ENCODE data around the gene N4BP2. TPM values are rescaled to one million over a fixed set of nuclear protein-coding genes. Genes with fewer than 3 reads are reported as not detected.
"Not testable (repeated sequence)": the region's sequence is repeated elsewhere in the genome, so short reads cannot be mapped to it uniquely, and the experiment has no call there.

N4BP2 gene
- total and polyA plus RNA-seq, 5 experiments from 2014 or later, result 10.7 to 19.0 (median 14.3) TPM

DNA sequence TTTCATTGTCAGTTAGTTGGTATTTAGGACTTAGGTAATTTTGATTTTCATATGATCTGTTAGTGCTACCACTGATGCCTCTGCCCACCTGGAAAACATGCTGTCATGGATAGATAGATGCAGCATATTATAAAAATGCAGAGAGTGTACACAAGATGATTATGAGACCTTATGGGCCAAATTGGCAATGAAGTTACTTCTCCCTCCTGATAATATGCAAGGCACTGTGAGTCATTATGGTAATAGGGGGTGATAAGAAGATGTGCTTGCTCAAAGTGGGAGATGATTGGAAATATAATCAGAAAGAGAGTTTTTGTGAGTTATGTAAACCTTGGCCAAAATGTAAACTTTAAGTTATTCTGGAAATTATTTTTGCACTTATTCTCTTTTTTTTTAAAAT is 83.5 kb downstream of the N4BP2 start:
- Mint-ChIP-seq H3K27me3 (no peaks in the 10 kb centered on the region), H3K4me3 (no peak overlapping the region), H3K36me3 (peaks cover 7 to 51% (median 27%) of the 10 kb centered on the region in 3 donors), H3K9me3 (no peaks in the 10 kb centered on the region), H3K27ac (peak overlapping the region in 1 of 10 donors; percentile 14), H3K4me1 (peaks cover 0 to 20% (median 8%) of the 10 kb centered on the region in 4 donors)
- DNase-seq (no peak), ATAC-seq (no peak)
- POLR2A ChIA-PET, result no interaction called here

DNA sequence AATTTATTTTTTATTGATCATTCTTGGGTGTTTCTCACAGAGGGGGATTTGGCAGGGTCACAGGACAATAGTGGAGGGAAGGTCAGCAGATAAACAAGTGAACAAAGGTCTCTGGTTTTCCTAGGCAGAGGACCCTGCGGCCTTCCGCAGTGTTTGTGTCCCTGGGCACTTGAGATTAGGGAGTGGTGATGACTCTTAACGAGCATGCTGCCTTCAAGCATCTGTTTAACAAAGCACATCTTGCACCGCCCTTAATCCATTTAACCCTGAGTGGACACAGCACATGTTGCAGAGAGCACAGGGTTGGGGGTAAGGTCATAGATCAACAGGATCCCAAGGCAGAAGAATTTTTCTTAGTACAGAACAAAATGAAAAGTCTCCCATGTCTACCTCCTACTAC is 83.9 kb downstream of the N4BP2 start:
- peaks cover 0 to 17% (median 8%) of the 10 kb centered on the region in 4 donors for H3K4me1 Mint-ChIP-seq
- H3K36me3 Mint-ChIP-seq, result peaks cover 7 to 51% (median 28%) of the 10 kb centered on the region in 3 donors
- H3K27ac Mint-ChIP-seq, H3K27me3 Mint-ChIP-seq, H3K9me3 Mint-ChIP-seq, H3K4me3 Mint-ChIP-seq, ATAC-seq, POLR2A ChIA-PET, DNase-seq: not testable (repeated sequence)

DNA sequence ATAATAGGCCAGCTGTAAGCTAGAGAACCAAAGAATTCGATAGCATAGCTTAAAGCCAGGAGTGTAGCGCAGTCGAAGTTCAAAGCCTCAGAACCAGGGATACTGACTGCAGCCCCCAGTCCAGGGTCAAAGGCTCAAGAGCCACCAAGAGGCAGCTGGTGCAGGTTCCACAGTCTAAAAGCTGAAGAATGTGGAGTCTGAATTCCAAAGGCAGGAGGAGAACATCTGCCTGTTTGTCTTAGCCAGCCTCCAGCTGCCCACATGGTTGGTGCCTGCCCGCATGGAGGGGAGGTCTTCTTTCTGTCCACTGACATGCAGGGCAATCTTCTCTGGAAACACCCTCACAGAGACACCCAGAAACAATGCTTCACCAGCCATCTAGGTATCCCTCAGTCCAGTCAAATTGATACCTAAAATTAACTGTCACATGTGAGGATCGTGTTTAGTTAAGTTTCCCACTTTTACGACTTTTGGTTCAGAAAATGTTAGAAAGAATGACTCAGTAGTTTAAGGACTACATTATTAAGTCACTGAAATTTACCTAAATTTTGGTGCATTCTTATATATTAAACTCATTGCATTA is 87.4 kb downstream of the N4BP2 start:
- H3K4me3 Mint-ChIP-seq, result no peak overlapping the region
- DNase-seq, result no peak
- H3K4me1 Mint-ChIP-seq, result peaks cover 0 to 6% (median 1%) of the 10 kb centered on the region in 4 donors
- H3K9me3 Mint-ChIP-seq, result no peaks in the 10 kb centered on the region
- peak overlapping the region in 1 of 10 donors; percentile 43 for H3K27ac Mint-ChIP-seq
- POLR2A ChIA-PET, result no interaction called here
- no peaks in the 10 kb centered on the region for H3K27me3 Mint-ChIP-seq
- peaks cover 0 to 32% (median 12%) of the 10 kb centered on the region in 3 donors for H3K36me3 Mint-ChIP-seq
- no peak for ATAC-seq

DNA sequence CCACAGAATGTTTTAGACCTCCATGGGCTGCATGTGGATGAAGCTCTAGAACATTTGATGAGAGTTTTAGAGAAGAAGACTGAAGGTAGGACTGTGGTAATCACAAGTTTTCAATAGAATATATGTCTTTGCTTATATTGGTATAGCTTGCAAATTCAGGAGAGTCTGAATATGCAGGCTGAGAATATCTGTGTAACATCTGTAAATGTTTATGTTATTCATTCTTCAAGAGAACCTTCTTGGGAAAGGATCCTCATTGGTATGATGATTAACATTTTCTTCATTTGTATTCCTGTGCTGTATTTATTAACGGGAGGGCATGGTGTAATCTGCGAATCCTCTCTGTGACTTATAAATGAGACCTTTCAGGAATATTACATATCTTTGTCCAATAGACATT is 88.1 kb downstream of the N4BP2 start:
- no peak for DNase-seq
- peaks cover 0 to 6% (median 1%) of the 10 kb centered on the region in 4 donors for H3K4me1 Mint-ChIP-seq
- H3K27me3 Mint-ChIP-seq, result no peaks in the 10 kb centered on the region
- no peak overlapping the region for H3K4me3 Mint-ChIP-seq
- no peak for ATAC-seq
- peaks cover 0 to under 1% (median 0%) of the 10 kb centered on the region in 9 donors for H3K9me3 Mint-ChIP-seq
- POLR2A ChIA-PET, result interaction anchor here (0.5 kb wide), 1 partner anchor 159 kb away, joined by 4 read pairs; no protein-coding TSS in a partner anchor
- peak overlapping the region in 2 of 10 donors; percentile 15 to 43 for H3K27ac Mint-ChIP-seq
- peaks cover 0 to 32% (median 12%) of the 10 kb centered on the region in 3 donors for H3K36me3 Mint-ChIP-seq

DNA sequence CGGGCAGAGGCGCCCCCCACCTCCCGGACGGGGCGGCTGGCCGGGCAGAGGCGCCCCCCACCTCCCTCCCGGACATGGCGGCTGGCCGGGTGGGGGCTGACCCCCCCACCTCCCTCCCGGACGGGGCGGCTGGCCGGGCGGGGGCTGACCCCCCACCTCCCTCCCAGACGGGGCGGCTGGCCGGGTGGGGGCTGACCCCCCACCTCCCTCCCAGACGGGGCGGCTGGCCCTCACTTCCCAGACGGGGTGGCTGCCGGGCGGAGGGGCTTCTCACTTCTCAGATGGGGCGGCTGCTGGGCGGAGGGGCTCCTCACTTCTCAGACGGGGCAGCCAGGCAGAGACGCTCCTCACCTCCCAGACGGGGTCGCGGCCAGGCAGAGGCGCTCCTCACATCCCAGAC is 90.8 kb downstream of the N4BP2 start:
- H3K27me3 Mint-ChIP-seq, H3K27ac Mint-ChIP-seq: not testable (repeated sequence)

DNA sequence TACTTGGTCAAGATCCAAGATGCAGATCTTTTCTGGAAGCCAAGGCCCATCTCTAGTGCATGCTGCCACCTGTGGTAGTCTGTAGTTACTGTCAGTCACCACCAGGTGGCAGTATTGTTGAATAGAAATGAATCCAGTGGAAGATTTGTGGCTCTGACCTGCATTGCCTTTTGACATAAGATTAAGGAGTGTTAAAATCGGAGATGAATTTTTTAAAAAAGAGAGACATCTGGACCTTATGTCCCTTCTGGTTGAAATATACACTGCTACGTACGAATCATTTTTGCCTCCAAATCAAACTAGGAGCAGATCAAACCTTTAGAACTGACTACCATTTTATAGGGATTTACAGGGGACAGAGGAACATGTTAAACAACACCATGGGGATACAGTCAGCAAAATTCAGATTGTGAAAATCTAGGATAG is 93.3 kb downstream of the N4BP2 start:
- DNase-seq, result peak; percentile 33 to 87 (median 77)

More for the DNA sequence above, 90.8 kb downstream of the N4BP2 start:
- H3K36me3 Mint-ChIP-seq, result peaks cover 4 to 27% (median 15%) of the 10 kb centered on the region in 3 donors
- H3K9me3 Mint-ChIP-seq, ATAC-seq, POLR2A ChIA-PET, H3K4me3 Mint-ChIP-seq, DNase-seq: not testable (repeated sequence)
- peaks cover 7 to 25% (median 24%) of the 10 kb centered on the region in 4 donors for H3K4me1 Mint-ChIP-seq

DNA sequence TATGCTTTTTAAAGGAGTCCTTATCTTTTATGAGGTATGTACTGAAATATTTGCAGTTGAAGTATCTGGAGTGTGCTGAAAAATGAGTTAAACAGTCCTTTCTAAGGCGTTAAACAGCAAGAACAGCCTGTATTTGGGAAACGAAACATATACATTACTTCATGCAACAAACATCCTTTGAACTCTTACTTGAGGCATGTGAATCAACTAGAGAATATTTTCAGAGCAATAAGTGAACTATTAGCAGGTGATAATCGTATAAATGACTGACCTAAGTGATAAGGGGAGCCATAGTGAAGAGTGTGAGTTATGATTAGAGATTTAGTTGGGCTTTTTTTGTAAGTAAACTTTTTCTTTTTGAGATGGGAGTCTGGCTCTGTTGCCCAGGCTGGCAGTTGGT is 94.3 kb downstream of the N4BP2 start:
- Mint-ChIP-seq H3K27me3 (no peaks in the 10 kb centered on the region), H3K36me3 (peaks cover 4 to 7% (median 6%) of the 10 kb centered on the region in 3 donors), H3K9me3 (peaks cover 0 to 6% (median 3%) of the 10 kb centered on the region in 9 donors), H3K4me1 (peaks cover 14 to 45% (median 38%) of the 10 kb centered on the region in 4 donors), H3K27ac (peak overlapping the region; percentile 38 to 90 (median 82)), H3K4me3 (peak overlapping the region in 2 of 10 donors; percentile 9 to 10)
- ATAC-seq (no peak), DNase-seq (no peak)
- POLR2A ChIA-PET, result interaction anchor here (0.7 to 3.2 kb wide), 12 partner anchors 35 to 175 kb away, joined by 3 to 29 read pairs (median 9); partner anchors contain the start of gene RHOH

More for the DNA sequence above, 93.3 kb downstream of the N4BP2 start:
- peaks cover 14 to 45% (median 38%) of the 10 kb centered on the region in 4 donors for H3K4me1 Mint-ChIP-seq
- peaks cover 0 to 6% (median 3%) of the 10 kb centered on the region in 9 donors for H3K9me3 Mint-ChIP-seq
- peak; percentile 85 to 90 for ATAC-seq
- peak overlapping the region in 6 of 10 donors; percentile 1 to 56 (median 31) for H3K4me3 Mint-ChIP-seq
- no peaks in the 10 kb centered on the region for H3K27me3 Mint-ChIP-seq
- peaks cover 4 to 11% (median 11%) of the 10 kb centered on the region in 3 donors for H3K36me3 Mint-ChIP-seq
- POLR2A ChIA-PET, result interaction anchor here (0.6 to 3.2 kb wide), 9 partner anchors 44 to 175 kb away, joined by 3 to 29 read pairs (median 5); partner anchors contain the start of genes N4BP2 and RHOH
- H3K27ac Mint-ChIP-seq, result peak overlapping the region; percentile 69 to 91 (median 88)

DNA sequence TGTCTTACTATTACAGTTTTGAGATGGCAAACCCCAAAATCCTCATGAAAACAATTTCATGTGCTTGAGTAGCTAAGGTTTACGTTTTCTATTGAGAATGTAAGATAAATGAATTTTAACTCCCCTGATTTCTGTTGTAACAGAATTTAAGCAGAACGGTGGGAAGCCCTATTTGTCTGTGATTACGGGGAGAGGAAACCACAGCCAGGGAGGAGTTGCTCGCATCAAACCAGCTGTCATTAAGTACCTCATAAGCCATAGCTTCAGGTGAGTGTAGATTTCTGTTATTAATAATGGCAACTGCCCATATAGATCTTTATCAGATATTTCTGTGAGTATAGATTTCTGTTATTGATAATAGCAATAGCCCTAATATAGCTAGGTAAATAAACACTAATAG is 96.0 kb downstream of the N4BP2 start:
- peaks cover 0 to 6% (median 3%) of the 10 kb centered on the region in 9 donors for H3K9me3 Mint-ChIP-seq
- H3K4me1 Mint-ChIP-seq, result peaks cover 14 to 45% (median 38%) of the 10 kb centered on the region in 4 donors
- peaks cover 0 to 7% (median 4%) of the 10 kb centered on the region in 3 donors for H3K36me3 Mint-ChIP-seq
- ATAC-seq (peak; percentile 82 to 85), DNase-seq (peak in 8 of 10 donors; percentile 22 to 65 (median 45))
- POLR2A ChIA-PET, result interaction anchor here (0.6 to 3.2 kb wide), 16 partner anchors 34 to 173 kb away, joined by 3 to 29 read pairs (median 6); partner anchors contain the start of genes N4BP2 and RHOH
- peak overlapping the region; percentile 36 to 73 (median 51) for H3K4me3 Mint-ChIP-seq
- no peaks in the 10 kb centered on the region for H3K27me3 Mint-ChIP-seq
- peak overlapping the region in 9 of 10 donors; percentile 75 to 95 (median 88) for H3K27ac Mint-ChIP-seq

DNA sequence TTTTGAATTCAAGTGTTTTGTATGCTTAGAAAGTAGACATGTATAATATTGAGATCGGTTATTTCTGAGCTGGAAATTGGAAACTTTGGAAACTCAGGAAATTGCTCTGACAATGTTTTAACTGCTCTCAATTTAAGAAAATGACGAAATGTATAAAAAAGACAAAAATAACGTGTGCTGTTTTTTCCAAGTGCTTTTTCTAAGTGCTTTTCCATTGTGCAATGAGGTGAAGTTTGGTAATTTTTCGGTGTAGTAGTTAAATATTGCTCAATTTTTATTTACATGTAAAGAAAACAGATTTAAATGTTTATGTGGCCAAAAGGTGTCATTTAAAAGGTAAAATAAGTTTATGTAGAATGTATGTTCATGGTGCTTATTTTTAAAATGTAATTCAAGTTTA is 100.8 kb downstream of the N4BP2 start:
- POLR2A ChIA-PET, result interaction anchor here (0.5 kb wide), 1 partner anchor 49 kb away, joined by 3 read pairs; no protein-coding TSS in a partner anchor

DNA sequence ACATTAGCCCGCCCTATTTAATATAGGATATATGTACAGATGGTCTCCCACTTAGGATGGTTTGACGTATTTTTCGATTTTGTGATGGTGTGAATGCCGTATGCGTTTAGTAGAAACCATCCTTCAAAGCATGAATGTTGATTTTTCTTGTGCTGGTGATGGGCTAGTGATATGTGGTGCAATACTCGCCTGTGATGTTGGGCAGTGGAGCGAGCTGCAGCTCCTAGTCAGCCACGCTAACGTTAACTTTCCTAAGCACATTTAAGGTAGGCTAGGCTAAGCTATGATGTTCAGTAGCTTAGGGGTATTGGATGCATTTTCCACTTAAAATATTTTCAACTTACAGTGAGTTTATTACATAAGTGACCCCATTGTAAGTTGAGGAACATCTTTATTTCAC is 103.6 kb downstream of the N4BP2 start:
- ATAC-seq, result no peak
- Mint-ChIP-seq H3K27me3 (no peaks in the 10 kb centered on the region), H3K9me3 (peaks cover 0 to 8% (median 0%) of the 10 kb centered on the region in 9 donors), H3K36me3 (peaks cover 6 to 10% (median 9%) of the 10 kb centered on the region in 3 donors), H3K4me1 (peaks cover 0 to 3% (median 0%) of the 10 kb centered on the region in 4 donors), H3K4me3 (no peak overlapping the region), H3K27ac (no peak overlapping the region)
- POLR2A ChIA-PET, result interaction anchor here (0.9 kb wide), 1 partner anchor 26 kb away, joined by 3 read pairs; no protein-coding TSS in a partner anchor
- no peak for DNase-seq

More for the DNA sequence above, 100.8 kb downstream of the N4BP2 start:
- DNase-seq (no peak), ATAC-seq (no peak)
- H3K27me3 Mint-ChIP-seq, result no peaks in the 10 kb centered on the region
- H3K36me3 Mint-ChIP-seq, result peaks cover 6 to 9% (median 6%) of the 10 kb centered on the region in 3 donors
- peaks cover 7 to 20% (median 15%) of the 10 kb centered on the region in 4 donors for H3K4me1 Mint-ChIP-seq
- no peak overlapping the region for H3K27ac Mint-ChIP-seq
- H3K4me3 Mint-ChIP-seq, result no peak overlapping the region
- H3K9me3 Mint-ChIP-seq, result peaks cover 0 to 4% (median 0%) of the 10 kb centered on the region in 9 donors

DNA sequence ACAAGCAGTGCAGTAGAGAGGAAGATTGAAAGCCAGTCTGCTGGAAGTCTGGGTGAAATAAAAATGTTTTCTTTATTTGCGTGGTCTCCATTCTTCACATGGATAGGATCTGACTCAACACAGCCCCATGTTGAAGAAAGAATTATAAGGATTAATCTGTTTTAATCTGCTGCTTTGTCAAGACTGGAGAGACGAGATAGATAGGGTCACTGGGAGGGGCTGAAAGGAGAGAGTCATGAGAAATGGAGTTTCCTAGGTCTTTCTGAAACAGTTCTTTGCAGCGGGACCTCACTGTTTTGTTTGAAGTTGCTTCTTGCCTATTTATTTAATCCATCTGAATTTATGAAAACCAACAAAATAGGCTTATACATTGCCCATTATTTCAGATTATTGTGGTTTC is 107.8 kb downstream of the N4BP2 start:
- Mint-ChIP-seq H3K4me3 (no peak overlapping the region), H3K36me3 (peaks cover 13 to 20% (median 18%) of the 10 kb centered on the region in 3 donors), H3K9me3 (peaks cover 0 to 23% (median 5%) of the 10 kb centered on the region in 9 donors), H3K27ac (peak overlapping the region in 2 of 10 donors; percentile 12 to 60), H3K27me3 (no peaks in the 10 kb centered on the region), H3K4me1 (peaks cover 0 to 6% (median 2%) of the 10 kb centered on the region in 4 donors)
- ATAC-seq (no peak), DNase-seq (no peak)
- POLR2A ChIA-PET, result no interaction called here

DNA sequence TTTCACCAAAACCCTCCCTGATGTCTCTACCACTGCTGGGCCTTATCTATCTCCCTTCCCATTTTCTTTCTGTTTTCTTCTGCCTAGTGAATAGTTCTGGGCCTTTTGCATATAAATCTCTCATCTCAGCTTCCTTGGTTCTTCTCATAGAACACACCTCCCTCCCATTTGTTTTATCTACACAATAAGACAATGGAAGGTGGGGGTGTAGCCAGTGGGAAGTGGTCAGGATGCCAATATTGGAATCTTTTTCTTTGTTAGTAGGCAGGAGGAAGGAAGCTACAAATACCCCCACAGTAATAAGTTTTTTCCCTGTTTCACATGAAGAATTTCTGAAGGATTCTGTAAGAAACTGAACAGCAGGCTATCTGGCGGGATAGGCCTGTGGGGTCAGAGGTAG is 109.3 kb downstream of the N4BP2 start:
- H3K27me3 Mint-ChIP-seq, result no peaks in the 10 kb centered on the region
- POLR2A ChIA-PET, result no interaction called here
- H3K36me3 Mint-ChIP-seq, result peaks cover 11 to 20% (median 15%) of the 10 kb centered on the region in 3 donors
- no peak for DNase-seq
- peaks cover 0 to 6% (median 3%) of the 10 kb centered on the region in 4 donors for H3K4me1 Mint-ChIP-seq
- ATAC-seq, result no peak
- H3K9me3 Mint-ChIP-seq, result peaks cover 0 to 23% (median 5%) of the 10 kb centered on the region in 9 donors
- peak overlapping the region in 1 of 10 donors; percentile 49 for H3K27ac Mint-ChIP-seq
- H3K4me3 Mint-ChIP-seq, result no peak overlapping the region
